Measurements from ENCODE around the gene SUGCT.

GRCh38 chr7:40655426-40655825 lies 520.6 kb downstream of the SUGCT start:
- TF ChIP-seq CTCF (IDR thresholded peaks at IDR 0.05; ENCODE audit: low read depth, low read length): no peak
- no peak for TF ChIP-seq POLR2A (IDR thresholded peaks at IDR 0.05; ENCODE audit: extremely low read depth, insufficient read length)
- TF ChIP-seq MAX (IDR thresholded peaks at IDR 0.05; ENCODE audit: low read depth, low read length): no peak
